GM12801 (cell line): Measurements from ENCODE around the gene B9D1.

Experiments used
- TF ChIP-seq, protein P1 (sequence below): IDR thresholded peaks from one replicate; pipeline ENCODE4 v1.5.1; 2011; ENCODE audit warnings: control low read depth; ENCODE audit not compliant: insufficient read length; ENCODE audit errors: extremely low read depth

B9D1 gene

DNA sequence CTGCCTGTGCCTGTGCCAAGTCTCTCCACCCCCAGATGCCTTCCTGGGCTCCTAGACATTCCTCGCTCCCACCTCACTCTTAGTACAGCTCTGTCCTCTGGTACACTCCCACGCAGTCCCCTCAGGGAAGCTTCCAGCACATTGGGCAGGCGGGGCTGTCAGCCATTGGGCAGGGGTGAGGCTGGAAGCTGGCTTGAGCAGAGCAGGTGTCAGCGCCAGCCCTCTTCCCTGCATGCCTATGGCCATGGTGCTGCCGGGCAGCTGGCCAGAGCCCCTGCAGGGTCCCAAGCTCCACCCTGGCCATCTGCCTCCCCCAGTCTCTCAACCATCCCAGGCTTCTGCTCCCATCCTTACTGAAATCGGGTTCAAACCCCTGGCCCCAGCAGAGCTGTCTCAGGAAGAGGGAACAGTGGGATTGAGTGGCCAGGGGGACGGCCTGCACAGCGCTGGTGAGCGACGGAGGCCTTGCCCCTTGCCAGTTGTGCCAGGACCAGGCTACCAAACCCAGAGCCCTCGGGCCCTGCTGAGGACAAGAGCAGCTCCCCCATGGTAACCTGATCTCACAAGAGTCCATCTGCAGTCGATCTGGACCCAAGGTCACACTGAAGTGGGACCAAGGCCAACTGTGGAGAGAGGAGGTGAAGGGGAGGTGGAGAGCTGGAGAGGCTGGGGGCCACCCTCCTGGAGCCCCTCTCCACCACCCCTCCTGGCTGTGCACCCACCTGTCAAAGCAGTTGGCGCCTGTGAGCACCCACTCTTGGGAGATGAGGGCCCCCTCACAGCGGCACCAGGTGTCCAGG, 2.4 kb upstream of the B9D1 start:
- TF ChIP-seq, protein P1, sequence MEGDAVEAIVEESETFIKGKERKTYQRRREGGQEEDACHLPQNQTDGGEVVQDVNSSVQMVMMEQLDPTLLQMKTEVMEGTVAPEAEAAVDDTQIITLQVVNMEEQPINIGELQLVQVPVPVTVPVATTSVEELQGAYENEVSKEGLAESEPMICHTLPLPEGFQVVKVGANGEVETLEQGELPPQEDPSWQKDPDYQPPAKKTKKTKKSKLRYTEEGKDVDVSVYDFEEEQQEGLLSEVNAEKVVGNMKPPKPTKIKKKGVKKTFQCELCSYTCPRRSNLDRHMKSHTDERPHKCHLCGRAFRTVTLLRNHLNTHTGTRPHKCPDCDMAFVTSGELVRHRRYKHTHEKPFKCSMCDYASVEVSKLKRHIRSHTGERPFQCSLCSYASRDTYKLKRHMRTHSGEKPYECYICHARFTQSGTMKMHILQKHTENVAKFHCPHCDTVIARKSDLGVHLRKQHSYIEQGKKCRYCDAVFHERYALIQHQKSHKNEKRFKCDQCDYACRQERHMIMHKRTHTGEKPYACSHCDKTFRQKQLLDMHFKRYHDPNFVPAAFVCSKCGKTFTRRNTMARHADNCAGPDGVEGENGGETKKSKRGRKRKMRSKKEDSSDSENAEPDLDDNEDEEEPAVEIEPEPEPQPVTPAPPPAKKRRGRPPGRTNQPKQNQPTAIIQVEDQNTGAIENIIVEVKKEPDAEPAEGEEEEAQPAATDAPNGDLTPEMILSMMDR: no peak

DNA sequence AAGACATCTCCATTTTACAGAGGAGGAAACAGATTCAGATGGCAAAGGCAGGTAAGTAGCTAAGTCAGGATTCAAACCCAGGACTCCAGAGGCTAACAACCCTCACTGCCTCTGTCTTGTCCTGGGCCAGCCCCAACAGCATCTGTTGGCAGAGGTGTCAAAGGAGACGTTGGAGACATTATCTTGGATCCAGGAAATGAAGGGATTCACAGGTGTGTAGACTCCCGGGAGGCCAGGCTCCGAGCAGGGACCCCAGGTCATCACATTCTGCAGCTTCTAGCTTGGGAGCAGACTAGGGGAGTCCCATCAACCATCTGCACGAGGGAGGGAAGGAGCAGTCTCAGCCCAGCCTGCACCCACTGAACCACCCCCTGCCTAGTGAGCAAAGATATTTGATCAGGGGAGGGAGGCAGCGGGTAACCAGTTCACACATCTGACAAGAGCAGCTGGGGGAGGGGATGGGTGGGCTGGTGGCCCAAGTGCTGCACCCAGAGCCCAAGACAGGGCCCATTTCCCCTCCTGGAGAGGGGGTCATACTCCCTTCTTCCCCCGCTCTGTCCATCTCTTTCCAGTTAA, 1.0 kb upstream of the B9D1 start:
- TF ChIP-seq, protein P1: no peak

DNA sequence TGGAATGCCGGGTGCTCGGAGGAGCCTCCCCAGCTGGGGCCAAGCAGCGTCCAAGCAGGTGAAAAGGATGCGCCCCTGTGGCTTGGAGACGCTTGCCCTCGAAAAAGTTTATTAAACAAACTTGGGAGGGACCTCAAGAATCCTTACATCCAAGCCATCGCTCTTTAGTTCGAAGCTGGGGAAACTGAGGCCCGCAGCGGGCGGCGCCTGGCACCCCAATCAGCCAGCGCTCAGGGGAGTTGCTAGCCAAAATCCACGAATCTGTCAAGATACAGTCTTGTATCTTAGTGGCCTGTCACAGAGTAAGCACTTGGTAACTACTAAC, 553 bp upstream of the B9D1 start:
- TF ChIP-seq, protein P1: no peak

DNA sequence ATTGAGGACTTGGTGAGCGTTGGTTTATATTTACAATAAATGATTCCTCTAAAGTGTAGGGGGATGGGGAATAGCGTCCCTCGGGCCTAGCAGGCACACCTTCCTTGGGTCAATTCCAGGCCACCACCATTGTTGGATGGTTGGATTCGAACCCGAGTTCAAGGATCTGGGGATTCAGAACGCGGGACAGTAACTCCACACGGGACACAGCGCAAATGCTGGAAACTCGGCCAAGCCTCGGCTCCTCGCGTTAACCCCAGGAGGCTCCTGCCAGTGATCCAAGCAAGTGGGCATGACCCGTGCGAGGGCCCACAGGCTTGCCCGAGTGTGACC, 613 bp downstream of the B9D1 start:
- TF ChIP-seq, protein P1: no peak

DNA sequence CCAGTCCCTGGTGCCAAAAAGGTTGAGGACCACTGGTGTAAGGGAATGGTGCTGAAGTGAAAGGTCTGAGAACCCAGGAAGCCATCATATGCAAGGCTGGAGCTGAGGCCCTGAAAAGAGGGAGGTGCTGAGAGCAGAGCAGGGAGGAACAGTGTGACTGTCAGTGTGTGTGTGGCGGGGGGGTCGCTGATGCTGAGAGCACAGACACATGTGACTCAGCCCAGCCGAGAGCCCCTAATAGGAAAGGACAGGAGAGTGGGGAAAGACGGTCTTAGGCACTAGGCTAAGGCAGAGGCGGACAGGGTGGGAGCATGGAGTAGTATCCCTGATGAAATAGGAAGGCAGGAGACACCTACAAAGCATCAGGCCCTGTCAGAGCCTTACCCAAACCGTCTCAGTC, 1.2 kb downstream of the B9D1 start:
- TF ChIP-seq, protein P1: no peak

DNA sequence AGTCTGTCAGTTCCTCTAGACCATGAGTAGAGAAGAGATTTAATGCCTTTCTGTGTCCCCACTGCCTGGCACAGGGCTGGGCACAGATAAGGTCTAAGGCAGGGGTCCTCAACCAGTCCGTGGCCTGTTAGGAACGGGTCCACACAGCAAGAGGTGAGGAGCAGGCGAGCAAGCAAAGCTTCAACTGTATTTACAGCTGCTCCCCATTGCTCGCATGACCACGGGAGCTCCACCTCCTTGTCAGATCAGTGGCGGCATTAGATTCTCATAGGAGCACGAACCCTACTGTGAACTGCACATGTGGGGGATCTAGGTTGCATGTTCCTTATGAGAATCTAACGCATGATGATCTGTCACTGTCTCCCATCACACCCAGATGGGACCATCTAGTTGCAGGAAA, 1.8 kb downstream of the B9D1 start:
- TF ChIP-seq, protein P1: no peak

DNA sequence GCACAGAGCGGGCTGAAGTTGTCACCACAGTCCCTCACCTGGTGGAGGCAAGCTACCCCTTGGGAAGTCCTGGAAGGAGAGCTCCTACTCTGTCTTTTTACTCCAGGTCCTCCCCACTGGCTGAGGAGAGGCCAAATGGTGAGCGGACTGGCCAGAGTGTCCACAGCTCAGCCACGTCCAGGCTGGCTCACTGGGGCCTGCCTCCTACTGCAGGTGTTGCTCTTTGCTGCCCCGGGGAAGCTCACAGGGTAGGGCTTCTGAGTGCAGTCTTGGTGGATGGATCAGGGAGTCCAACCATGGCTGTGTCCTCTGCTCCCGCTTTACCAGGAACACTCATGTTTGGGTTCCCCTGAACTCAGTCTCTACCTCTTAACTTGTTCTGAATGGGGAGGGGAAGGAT, 2.7 kb downstream of the B9D1 start:
- TF ChIP-seq, protein P1: no peak
